Measurements from ENCODE around the gene HMG20A.

DNA sequence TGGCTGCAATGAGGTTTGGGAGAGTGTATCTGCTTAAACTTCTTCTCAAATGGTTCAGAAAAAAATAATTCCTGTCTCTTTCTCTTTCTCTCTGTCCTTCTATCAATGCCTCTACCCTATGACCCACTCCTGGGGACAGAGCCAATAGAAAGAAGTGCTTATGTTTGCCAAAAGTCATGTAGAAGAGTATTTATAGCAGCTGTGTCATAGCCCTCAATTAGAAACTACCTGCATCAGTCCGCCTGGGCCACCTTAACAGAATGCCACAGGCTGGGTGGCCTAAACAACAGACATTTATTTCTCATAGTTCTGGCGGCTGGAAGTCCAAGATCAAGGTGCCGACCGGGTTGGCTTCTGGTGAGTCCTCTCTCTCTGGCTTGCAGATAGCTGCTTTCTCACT, 92.5 kb downstream of the HMG20A start:
- TF ChIP-seq, protein P1, sequence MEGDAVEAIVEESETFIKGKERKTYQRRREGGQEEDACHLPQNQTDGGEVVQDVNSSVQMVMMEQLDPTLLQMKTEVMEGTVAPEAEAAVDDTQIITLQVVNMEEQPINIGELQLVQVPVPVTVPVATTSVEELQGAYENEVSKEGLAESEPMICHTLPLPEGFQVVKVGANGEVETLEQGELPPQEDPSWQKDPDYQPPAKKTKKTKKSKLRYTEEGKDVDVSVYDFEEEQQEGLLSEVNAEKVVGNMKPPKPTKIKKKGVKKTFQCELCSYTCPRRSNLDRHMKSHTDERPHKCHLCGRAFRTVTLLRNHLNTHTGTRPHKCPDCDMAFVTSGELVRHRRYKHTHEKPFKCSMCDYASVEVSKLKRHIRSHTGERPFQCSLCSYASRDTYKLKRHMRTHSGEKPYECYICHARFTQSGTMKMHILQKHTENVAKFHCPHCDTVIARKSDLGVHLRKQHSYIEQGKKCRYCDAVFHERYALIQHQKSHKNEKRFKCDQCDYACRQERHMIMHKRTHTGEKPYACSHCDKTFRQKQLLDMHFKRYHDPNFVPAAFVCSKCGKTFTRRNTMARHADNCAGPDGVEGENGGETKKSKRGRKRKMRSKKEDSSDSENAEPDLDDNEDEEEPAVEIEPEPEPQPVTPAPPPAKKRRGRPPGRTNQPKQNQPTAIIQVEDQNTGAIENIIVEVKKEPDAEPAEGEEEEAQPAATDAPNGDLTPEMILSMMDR (IDR thresholded peaks at IDR 0.05): no peak
- TF ChIP-seq POLR2A (IDR thresholded peaks at IDR 0.05): no peak

Data from adrenal gland (tissue), 5 donors.